Measurements from ENCODE around the gene RNF145.

DNA sequence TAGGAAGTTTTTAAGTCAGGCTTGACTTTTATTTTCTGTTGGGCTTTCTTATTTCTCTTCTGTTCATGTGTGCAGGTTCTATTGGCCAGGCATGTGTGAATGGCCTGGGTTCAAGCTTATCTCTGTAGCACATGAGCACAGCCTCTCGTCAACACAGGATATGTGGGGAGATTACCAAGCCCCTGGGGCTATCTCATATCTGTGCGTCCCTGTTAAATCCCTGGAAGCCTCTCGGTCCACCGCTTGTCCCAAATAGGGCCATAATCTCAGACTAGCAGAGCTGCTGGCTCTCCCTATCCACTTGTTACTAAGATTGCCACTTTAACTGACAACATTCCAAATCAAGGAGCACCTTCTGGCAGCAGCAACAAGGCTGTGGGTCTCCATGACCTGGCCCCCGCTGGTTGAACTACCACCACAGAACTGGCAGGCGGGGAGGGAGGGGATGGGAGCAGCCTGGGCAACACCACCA lies 81.2 kb downstream of the RNF145 start:
- TF ChIP-seq, protein P1, sequence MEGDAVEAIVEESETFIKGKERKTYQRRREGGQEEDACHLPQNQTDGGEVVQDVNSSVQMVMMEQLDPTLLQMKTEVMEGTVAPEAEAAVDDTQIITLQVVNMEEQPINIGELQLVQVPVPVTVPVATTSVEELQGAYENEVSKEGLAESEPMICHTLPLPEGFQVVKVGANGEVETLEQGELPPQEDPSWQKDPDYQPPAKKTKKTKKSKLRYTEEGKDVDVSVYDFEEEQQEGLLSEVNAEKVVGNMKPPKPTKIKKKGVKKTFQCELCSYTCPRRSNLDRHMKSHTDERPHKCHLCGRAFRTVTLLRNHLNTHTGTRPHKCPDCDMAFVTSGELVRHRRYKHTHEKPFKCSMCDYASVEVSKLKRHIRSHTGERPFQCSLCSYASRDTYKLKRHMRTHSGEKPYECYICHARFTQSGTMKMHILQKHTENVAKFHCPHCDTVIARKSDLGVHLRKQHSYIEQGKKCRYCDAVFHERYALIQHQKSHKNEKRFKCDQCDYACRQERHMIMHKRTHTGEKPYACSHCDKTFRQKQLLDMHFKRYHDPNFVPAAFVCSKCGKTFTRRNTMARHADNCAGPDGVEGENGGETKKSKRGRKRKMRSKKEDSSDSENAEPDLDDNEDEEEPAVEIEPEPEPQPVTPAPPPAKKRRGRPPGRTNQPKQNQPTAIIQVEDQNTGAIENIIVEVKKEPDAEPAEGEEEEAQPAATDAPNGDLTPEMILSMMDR (IDR thresholded peaks at IDR 0.05; ENCODE audit: low read length): no peak
- TF ChIP-seq EZH2 (optimal IDR thresholded peaks at IDR 0.05; ENCODE audit: low read depth, low read length): no peak

Measured in MM.1S (cell line).